ENCODE data around the gene UBA5. TPM values are rescaled to one million over a fixed set of nuclear protein-coding genes. Genes with fewer than 3 reads are reported as not detected.

UBA5 gene
- total and polyA plus RNA-seq, 7 donors, result 16.8 to 35.3 (median 23.9) TPM

- no peaks in the 10 kb centered on the region for H3K4me1 ChIP-seq
- H3K36me3 ChIP-seq, result peaks cover 5 to 68% (median 11%) of the 10 kb centered on the region in 4 donors
- intact Hi-C loops (cut with DNase I), result no loop called here
- 61 to 76% methylated on average over 2 of the region's 2 CpGs for WGBS, 2 donors
- H3K9me3 ChIP-seq, result no peaks in the 10 kb centered on the region
- no peaks in the 10 kb centered on the region for H3K27me3 ChIP-seq
- DNase-seq, result no peak
- H3K27ac ChIP-seq, result no peak overlapping the region
- no peak overlapping the region for H3K4me3 ChIP-seq
- TF ChIP-seq, protein P1, sequence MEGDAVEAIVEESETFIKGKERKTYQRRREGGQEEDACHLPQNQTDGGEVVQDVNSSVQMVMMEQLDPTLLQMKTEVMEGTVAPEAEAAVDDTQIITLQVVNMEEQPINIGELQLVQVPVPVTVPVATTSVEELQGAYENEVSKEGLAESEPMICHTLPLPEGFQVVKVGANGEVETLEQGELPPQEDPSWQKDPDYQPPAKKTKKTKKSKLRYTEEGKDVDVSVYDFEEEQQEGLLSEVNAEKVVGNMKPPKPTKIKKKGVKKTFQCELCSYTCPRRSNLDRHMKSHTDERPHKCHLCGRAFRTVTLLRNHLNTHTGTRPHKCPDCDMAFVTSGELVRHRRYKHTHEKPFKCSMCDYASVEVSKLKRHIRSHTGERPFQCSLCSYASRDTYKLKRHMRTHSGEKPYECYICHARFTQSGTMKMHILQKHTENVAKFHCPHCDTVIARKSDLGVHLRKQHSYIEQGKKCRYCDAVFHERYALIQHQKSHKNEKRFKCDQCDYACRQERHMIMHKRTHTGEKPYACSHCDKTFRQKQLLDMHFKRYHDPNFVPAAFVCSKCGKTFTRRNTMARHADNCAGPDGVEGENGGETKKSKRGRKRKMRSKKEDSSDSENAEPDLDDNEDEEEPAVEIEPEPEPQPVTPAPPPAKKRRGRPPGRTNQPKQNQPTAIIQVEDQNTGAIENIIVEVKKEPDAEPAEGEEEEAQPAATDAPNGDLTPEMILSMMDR (IDR thresholded peaks at IDR 0.05), result no peak
- no peak for TF ChIP-seq POLR2A (IDR thresholded peaks at IDR 0.05)
- no peak for TF ChIP-seq POLR2AphosphoS5 (IDR thresholded peaks at IDR 0.05)
- TF ChIP-seq EP300 (IDR thresholded peaks at IDR 0.05), result no peak
Measured at GRCh38 chr3:132628157-132628556, 32.0 kb upstream of the UBA5 start.

GRCh38 chr3:132629928-132630327, 30.2 kb upstream of the UBA5 start:
- 84 to 93% methylated on average over 1 of the region's 1 CpG for WGBS, 2 donors
- no peaks in the 10 kb centered on the region for H3K9me3 ChIP-seq
- intact Hi-C loops (cut with DNase I), result no loop called here
- H3K4me3 ChIP-seq, result no peak overlapping the region
- H3K36me3 ChIP-seq, result peaks cover 5 to 62% (median 11%) of the 10 kb centered on the region in 4 donors
- no peaks in the 10 kb centered on the region for H3K27me3 ChIP-seq
- no peaks in the 10 kb centered on the region for H3K4me1 ChIP-seq
- DNase-seq, result no peak
- TF ChIP-seq POLR2A (IDR thresholded peaks at IDR 0.05) (no peak), POLR2AphosphoS5 (IDR thresholded peaks at IDR 0.05) (no peak), EP300 (IDR thresholded peaks at IDR 0.05) (no peak)
- TF ChIP-seq, protein P1 (IDR thresholded peaks at IDR 0.05), result no peak
- H3K27ac ChIP-seq, result no peak overlapping the region

DNA sequence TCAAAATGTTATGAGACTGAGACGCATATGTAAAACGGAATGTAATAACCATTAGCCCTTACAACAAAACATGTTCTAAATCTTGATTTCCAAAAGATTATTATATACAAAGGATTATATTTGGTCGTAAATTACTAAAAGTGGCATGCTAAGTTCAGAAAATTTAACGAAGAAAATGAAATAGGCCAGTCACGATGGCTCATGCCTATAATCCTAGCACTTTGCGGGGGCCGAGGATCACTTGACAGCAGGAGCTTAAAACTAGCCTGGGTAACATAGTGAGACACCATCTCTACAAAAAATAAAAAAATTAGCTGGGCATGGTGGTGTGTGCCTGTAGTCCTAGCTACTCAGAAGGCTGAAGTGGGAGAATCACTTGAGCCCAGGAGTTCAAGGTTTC, 29.5 kb upstream of the UBA5 start:
- peaks cover 5 to 60% (median 11%) of the 10 kb centered on the region in 4 donors for H3K36me3 ChIP-seq
- no peak for DNase-seq
- H3K27me3 ChIP-seq, result no peaks in the 10 kb centered on the region
- no peaks in the 10 kb centered on the region for H3K4me1 ChIP-seq
- TF ChIP-seq POLR2AphosphoS5 (IDR thresholded peaks at IDR 0.05), result no peak
- no peak for TF ChIP-seq POLR2A (IDR thresholded peaks at IDR 0.05)
- TF ChIP-seq EP300 (IDR thresholded peaks at IDR 0.05), result no peak
- intact Hi-C loops (cut with DNase I), result no loop called here
- no peak overlapping the region for H3K27ac ChIP-seq
- no peaks in the 10 kb centered on the region for H3K9me3 ChIP-seq
- 90 to 95% methylated on average over 7 of the region's 7 CpGs for WGBS, 2 donors
- no peak overlapping the region for H3K4me3 ChIP-seq

- H3K9me3 ChIP-seq, result no peaks in the 10 kb centered on the region
- no peaks in the 10 kb centered on the region for H3K4me1 ChIP-seq
- DNase-seq, result no peak
- no peak overlapping the region for H3K4me3 ChIP-seq
- H3K36me3 ChIP-seq, result peaks cover 0 to 54% (median 5%) of the 10 kb centered on the region in 4 donors
- TF ChIP-seq POLR2AphosphoS5 (IDR thresholded peaks at IDR 0.05), result no peak
- TF ChIP-seq POLR2A (IDR thresholded peaks at IDR 0.05), result no peak
- TF ChIP-seq EP300 (IDR thresholded peaks at IDR 0.05), result no peak
- TF ChIP-seq, protein P1 (IDR thresholded peaks at IDR 0.05), result no peak
- no peaks in the 10 kb centered on the region for H3K27me3 ChIP-seq
- intact Hi-C loops (cut with DNase I), result no loop called here
- H3K27ac ChIP-seq, result no peak overlapping the region
Measured at GRCh38 chr3:132635052-132635451, 25.1 kb upstream of the UBA5 start.

DNA sequence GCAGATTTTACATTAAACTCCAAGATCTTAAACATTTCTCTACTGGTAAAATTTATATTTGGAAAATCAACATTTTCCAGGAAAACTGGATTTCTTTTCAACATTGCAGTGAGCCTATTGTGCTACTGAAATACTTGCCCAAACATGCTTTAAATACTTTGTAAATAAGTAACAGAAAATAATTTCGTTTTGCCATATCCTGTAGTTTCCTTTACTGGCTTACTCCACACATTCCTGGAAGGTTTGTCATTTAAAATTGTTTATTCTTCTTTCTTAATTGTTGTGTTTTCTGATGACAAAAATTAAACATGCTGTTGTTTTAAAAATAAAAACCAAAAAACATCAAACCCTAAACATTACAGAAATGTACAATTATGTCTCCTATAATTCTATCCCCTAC, 22.5 kb upstream of the UBA5 start:
- WGBS, 2 donors, result 29 to 70% methylated on average over 1 of the region's 1 CpG
- intact Hi-C loops (cut with DNase I), result no loop called here

More for the DNA sequence above, 22.5 kb upstream of the UBA5 start:
- no peak overlapping the region for H3K4me3 ChIP-seq
- TF ChIP-seq EP300 (IDR thresholded peaks at IDR 0.05) (no peak), POLR2AphosphoS5 (IDR thresholded peaks at IDR 0.05) (no peak), POLR2A (IDR thresholded peaks at IDR 0.05) (no peak)
- TF ChIP-seq, protein P1 (IDR thresholded peaks at IDR 0.05), result no peak
- H3K9me3 ChIP-seq, result no peaks in the 10 kb centered on the region
- no peaks in the 10 kb centered on the region for H3K27me3 ChIP-seq
- no peak overlapping the region for H3K27ac ChIP-seq
- H3K4me1 ChIP-seq, result no peaks in the 10 kb centered on the region
- DNase-seq, result no peak
- peaks cover 0 to 41% (median 7%) of the 10 kb centered on the region in 4 donors for H3K36me3 ChIP-seq

Data from sigmoid colon (tissue), 7 donors.